PC-9 (cell line): ENCODE results near the gene CACNG6. TPM values are rescaled to one million over a fixed set of nuclear protein-coding genes. Genes with fewer than 3 reads are reported as not detected.

Experiments
- BruUV-seq: library from RNA; stranded (reverse); fragments of 400-500 nt; replicated peaks from 2 replicates; lab custom pipeline; 2021; lab: Mats Ljungman, UMichigan
- CTCF ChIA-PET: fragments of 300-600 bp; sonication (Branson Sonifier 250); formaldehyde crosslinking; loops from one replicate; lab custom pipeline; 2022; ENCODE audit warnings: antibody characterized with exemption; lab: Charles Lee
- POLR2A ChIA-PET: fragments of 300-600 bp; sonication (Branson Sonifier 250); formaldehyde crosslinking; loops from one replicate; lab custom pipeline; 2022; ENCODE audit warnings: antibody characterized with exemption; ENCODE audit not compliant: unreplicated experiment; lab: Charles Lee
- DNase-seq, 2 experiments: peaks; one replicate each; pipeline versions ENCODE4 v3.0.0 to v3.0.0-alpha.2; 2015 to 2022; ENCODE audit warnings: mixed read lengths in 1 of 2
- H2AFZ ChIP-seq: fragments of 200-600 bp; sonication (generic); 2 replicates; pipeline ENCODE4 v1.8.1; 2017; ENCODE audit warnings: antibody characterized with exemption
- H3F3A ChIP-seq: fragments of 200-600 bp; sonication (generic); 2 replicates; pipeline ENCODE4 v1.8.1; 2017; ENCODE audit warnings: antibody characterized with exemption, mild to moderate bottlenecking, low read depth; ENCODE audit not compliant: insufficient read depth
- H3K27ac ChIP-seq: fragments of 200-600 bp; sonication (generic); 2 replicates; pipeline ENCODE4 v1.6.1; 2016; ENCODE audit warnings: mixed run types
- H3K27me3 ChIP-seq: fragments of 200-600 bp; sonication (generic); 2 replicates; pipeline ENCODE4 v1.6.1; 2016; ENCODE audit warnings: low read depth, mixed run types; ENCODE audit not compliant: insufficient read depth
- H3K36me3 ChIP-seq: fragments of 200-600 bp; sonication (generic); 2 replicates; pipeline ENCODE4 v1.6.1; 2016; ENCODE audit warnings: low read depth, mixed run types
- H3K4me1 ChIP-seq: fragments of 200-600 bp; sonication (generic); replicated peaks from 2 replicates; pipeline ENCODE4 v1.6.1; 2016; ENCODE audit warnings: mixed run types; ENCODE audit not compliant: insufficient read depth
- H3K4me2 ChIP-seq: fragments of 200-600 bp; sonication (generic); 2 replicates; pipeline ENCODE4 v1.6.1; 2017; ENCODE audit warnings: mixed run types
- H3K4me3 ChIP-seq: fragments of 200-600 bp; sonication (generic); 2 replicates; pipeline ENCODE4 v1.6.1; 2016; ENCODE audit warnings: mixed run types
- H3K79me2 ChIP-seq: fragments of 200-600 bp; sonication (generic); 2 replicates; pipeline ENCODE4 v1.6.1; 2017; ENCODE audit warnings: low read depth, mixed run types
- H3K9me2 ChIP-seq: fragments of 200-600 bp; sonication (generic); 2 replicates; pipeline ENCODE4 v1.8.1; 2017; ENCODE audit warnings: mild to moderate bottlenecking; ENCODE audit not compliant: insufficient read depth
- H3K9me3 ChIP-seq: fragments of 200-600 bp; sonication (generic); 2 replicates; pipeline ENCODE4 v1.8.1; 2016; ENCODE audit warnings: low read depth; ENCODE audit not compliant: insufficient read depth
- H4K20me1 ChIP-seq: fragments of 200-600 bp; sonication (generic); 2 replicates; pipeline ENCODE4 v1.8.1; 2017; ENCODE audit not compliant: insufficient read depth
- CTCF ChIP-seq: fragments of 200-600 bp; sonication (generic); conservative IDR thresholded peaks from 2 replicates; pipeline ENCODE4 v1.6.1; 2017; ENCODE audit warnings: mixed run types, antibody characterized with exemption, mild to moderate bottlenecking, moderate library complexity
- EZH2 ChIP-seq: fragments of 200-600 bp; sonication (generic); IDR thresholded peaks from 2 replicates; pipeline ENCODE4 v1.8.0; 2017; ENCODE audit warnings: antibody characterized with exemption, low read depth
- intact Hi-C: fragments of 100-400 bp; cut with micrococcal nuclease; formaldehyde crosslinking; loops from one replicate; pipeline ENCODE4 v1.10.0; 2022; ENCODE audit not compliant: unreplicated experiment
- total RNA-seq: library from RNA; stranded (reverse); gene quantifications from 2 replicates; pipeline ENCODE4 v1.2.3, GENCODE V29; 2021

The CACNG6 gene
- total RNA-seq, 1 experiment from 2014 or later, result 11.5 TPM

- Histone ChIP-seq H3K4me3 (no peak overlapping the region), H2AFZ (no peak overlapping the region), H3K27me3 (no peaks in the 10 kb centered on the region), H4K20me1 (no peaks in the 10 kb centered on the region), H3K36me3 (no peaks in the 10 kb centered on the region), H3K79me2 (no peaks in the 10 kb centered on the region), H3F3A (peaks cover under 1% of the 10 kb centered on the region; the same call in 1 of the 2 replicates), H3K9me2 (no peaks in the 10 kb centered on the region), H3K9me3 (no peaks in the 10 kb centered on the region), H3K27ac (no peak overlapping the region), H3K4me2 (no peak overlapping the region), H3K4me1 (peaks cover 15% of the 10 kb centered on the region)
- POLR2A ChIA-PET, result interaction anchor here (0.6 to 0.7 kb wide), 4 partner anchors 50 to 399 kb away, joined by 3 to 20 read pairs (median 5); no protein-coding TSS in a partner anchor
- CTCF ChIA-PET, result interaction anchor here (0.5 to 1.2 kb wide), 21 partner anchors 10 to 719 kb away, joined by 3 to 42 read pairs (median 4); partner anchors contain the start of genes CNOT3 and MYADM
- TF ChIP-seq EZH2, result no peak
- TF ChIP-seq CTCF, result peak; percentile 87
- intact Hi-C loops, result loop anchor here (1.0 to 10.0 kb wide), 2 partner anchors 237 to 835 kb away; partner anchors contain the start of gene ZNF665
- DNase-seq, result peak; percentile 65 to 68
- BruUV-seq, result no TSS peak
Observed at GRCh38 chr19:54029930-54030490, 38.6 kb downstream of the CACNG6 start.

- Histone ChIP-seq H3F3A (peaks cover 8% of the 10 kb centered on the region), H3K27ac (no peak overlapping the region), H3K9me3 (no peaks in the 10 kb centered on the region), H4K20me1 (no peaks in the 10 kb centered on the region), H3K4me3 (no peak overlapping the region), H3K27me3 (no peaks in the 10 kb centered on the region), H3K79me2 (no peaks in the 10 kb centered on the region), H2AFZ (0 out of 2 replicates have a peak overlapping the region, but pooled peaks have one; percentile 12), H3K4me2 (no peak overlapping the region), H3K9me2 (no peaks in the 10 kb centered on the region), H3K36me3 (no peaks in the 10 kb centered on the region), H3K4me1 (peaks cover 25% of the 10 kb centered on the region)
- CTCF ChIA-PET, result interaction anchor here (0.6 to 1.0 kb wide), 2 partner anchors 184 to 238 kb away, joined by 3 to 4 read pairs; no protein-coding TSS in a partner anchor
- intact Hi-C loops, result loop anchor here (1.0 to 10.0 kb wide), 2 partner anchors 238 to 836 kb away; partner anchors contain the start of gene ZNF665
- TF ChIP-seq CTCF, result peak; percentile 32; the same call in 1 of the 2 replicates
- no peak for TF ChIP-seq EZH2
- DNase-seq, result no peak
- BruUV-seq, result no TSS peak
- POLR2A ChIA-PET, result no interaction called here
Observed at GRCh38 chr19:54030895-54031586, 39.6 kb downstream of the CACNG6 start.
